MM.1S (cell line): Measurements from ENCODE around the gene CHN2.

Source experiments
- DNase-seq: peaks from one replicate; pipeline ENCODE4 v3.0.0-alpha.2; 2015
- H2AFZ ChIP-seq: fragments of 300-600 bp; sonication (generic); 2 replicates; pipeline ENCODE4 v1.6.0; 2016; ENCODE audit warnings: antibody characterized with exemption, low read length
- H3F3A ChIP-seq: fragments of 300-600 bp; sonication (generic); 2 replicates; pipeline ENCODE4 v1.6.1; 2016; ENCODE audit warnings: mild to moderate bottlenecking, antibody characterized with exemption, low read length, moderate library complexity, mixed read lengths; ENCODE audit not compliant: insufficient read depth
- H3K27ac ChIP-seq: fragments of 300-600 bp; sonication (generic); 2 replicates; pipeline ENCODE4 v1.5.1; 2016; ENCODE audit warnings: mild to moderate bottlenecking, low read length
- H3K27me3 ChIP-seq: fragments of 300-600 bp; sonication (generic); replicated peaks from 2 replicates; pipeline ENCODE4 v1.6.0; 2016; ENCODE audit warnings: low read length; ENCODE audit not compliant: insufficient read depth
- H3K36me3 ChIP-seq: fragments of 300-600 bp; sonication (generic); replicated peaks from 2 replicates; pipeline ENCODE4 v1.6.1; 2016; ENCODE audit warnings: mild to moderate bottlenecking, low read length, mixed read lengths; ENCODE audit not compliant: insufficient read depth
- H3K4me1 ChIP-seq: fragments of 300-600 bp; sonication (generic); 2 replicates; pipeline ENCODE4 v1.6.1; 2016; ENCODE audit warnings: low read length, mixed read lengths
- H3K4me2 ChIP-seq: fragments of 300-600 bp; sonication (generic); 2 replicates; pipeline ENCODE4 v1.6.0; 2016; ENCODE audit warnings: low read depth, low read length
- H3K4me3 ChIP-seq: fragments of 300-600 bp; sonication (generic); 2 replicates; pipeline ENCODE4 v1.5.1; 2016; ENCODE audit warnings: low read length, mixed read lengths
- H3K79me2 ChIP-seq: fragments of 300-600 bp; sonication (generic); 2 replicates; pipeline ENCODE4 v1.6.1; 2016; ENCODE audit warnings: mixed run types, low read length, mixed read lengths
- H3K9ac ChIP-seq: fragments of 300-600 bp; sonication (generic); 2 replicates; pipeline ENCODE4 v1.6.1; 2016; ENCODE audit warnings: low read length, mixed read lengths
- H3K9me2 ChIP-seq: fragments of 300-600 bp; sonication (generic); replicated peaks from 2 replicates; pipeline ENCODE4 v1.6.1; 2016; ENCODE audit warnings: mild to moderate bottlenecking, low read length, mixed read lengths; ENCODE audit not compliant: insufficient read depth
- H3K9me3 ChIP-seq: fragments of 300-600 bp; sonication (generic); replicated peaks from 2 replicates; pipeline ENCODE4 v1.6.1; 2016; ENCODE audit warnings: mild to moderate bottlenecking, low read length, mixed read lengths; ENCODE audit not compliant: insufficient read depth
- H4K20me1 ChIP-seq: fragments of 300-600 bp; sonication (generic); 2 replicates; pipeline ENCODE4 v1.6.1; 2016; ENCODE audit warnings: mild to moderate bottlenecking, low read length, moderate library complexity, mixed read lengths; ENCODE audit not compliant: insufficient read depth
- EZH2 ChIP-seq: fragments of 300-600 bp; sonication (generic); optimal IDR thresholded peaks from 2 replicates; pipeline ENCODE3; 2017; ENCODE audit warnings: low read depth, mild to moderate bottlenecking, antibody characterized with exemption, low read length, mixed read lengths
- EZH2phosphoT487 ChIP-seq: fragments of 300-600 bp; sonication (generic); IDR thresholded peaks from 2 replicates; pipeline ENCODE4 v1.6.1; 2018; ENCODE audit warnings: antibody characterized with exemption, low read length
- TF ChIP-seq, protein P1 (sequence below): fragments of 300-600 bp; sonication (generic); IDR thresholded peaks from 2 replicates; pipeline ENCODE4 v1.5.1; 2016; ENCODE audit warnings: antibody characterized with exemption, low read length, mixed read lengths

CHN2 gene

DNA sequence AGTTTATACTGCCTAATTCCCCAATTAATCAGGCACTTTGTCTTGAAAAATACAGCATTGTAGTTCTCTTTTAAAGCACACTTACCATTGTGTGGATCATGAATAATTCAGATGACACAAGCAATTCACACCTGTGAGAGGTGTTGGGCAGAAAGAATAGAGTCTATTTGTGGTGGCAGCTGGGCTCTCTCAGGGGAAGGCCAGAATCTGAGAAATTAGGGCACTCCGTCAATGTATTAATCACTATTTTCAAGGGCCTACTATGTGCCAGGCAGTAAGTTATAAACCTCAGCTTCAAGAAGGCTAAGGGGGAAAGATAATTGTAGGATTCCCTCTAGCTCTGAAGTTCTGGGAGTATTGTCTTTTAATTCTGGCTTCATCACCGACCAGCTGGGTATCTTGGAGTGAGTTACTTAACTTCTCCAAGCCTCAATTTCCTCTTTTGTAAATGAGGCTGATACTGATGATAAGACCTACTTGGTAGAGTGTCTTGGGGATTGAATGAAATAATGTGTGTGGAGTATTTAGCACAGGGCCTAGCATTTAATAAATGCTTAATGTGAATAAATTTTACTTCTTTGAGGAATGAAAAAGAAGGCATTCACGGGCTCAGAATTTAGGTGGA lies 2.5 kb downstream of the CHN2 start:
- H3K4me2 ChIP-seq, result peak overlapping the region; percentile 76
- H3K36me3 ChIP-seq, result no peaks in the 10 kb centered on the region
- TF ChIP-seq, protein P1, sequence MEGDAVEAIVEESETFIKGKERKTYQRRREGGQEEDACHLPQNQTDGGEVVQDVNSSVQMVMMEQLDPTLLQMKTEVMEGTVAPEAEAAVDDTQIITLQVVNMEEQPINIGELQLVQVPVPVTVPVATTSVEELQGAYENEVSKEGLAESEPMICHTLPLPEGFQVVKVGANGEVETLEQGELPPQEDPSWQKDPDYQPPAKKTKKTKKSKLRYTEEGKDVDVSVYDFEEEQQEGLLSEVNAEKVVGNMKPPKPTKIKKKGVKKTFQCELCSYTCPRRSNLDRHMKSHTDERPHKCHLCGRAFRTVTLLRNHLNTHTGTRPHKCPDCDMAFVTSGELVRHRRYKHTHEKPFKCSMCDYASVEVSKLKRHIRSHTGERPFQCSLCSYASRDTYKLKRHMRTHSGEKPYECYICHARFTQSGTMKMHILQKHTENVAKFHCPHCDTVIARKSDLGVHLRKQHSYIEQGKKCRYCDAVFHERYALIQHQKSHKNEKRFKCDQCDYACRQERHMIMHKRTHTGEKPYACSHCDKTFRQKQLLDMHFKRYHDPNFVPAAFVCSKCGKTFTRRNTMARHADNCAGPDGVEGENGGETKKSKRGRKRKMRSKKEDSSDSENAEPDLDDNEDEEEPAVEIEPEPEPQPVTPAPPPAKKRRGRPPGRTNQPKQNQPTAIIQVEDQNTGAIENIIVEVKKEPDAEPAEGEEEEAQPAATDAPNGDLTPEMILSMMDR, result no peak
- TF ChIP-seq EZH2 (no peak), EZH2phosphoT487 (no peak)
- H3K79me2 ChIP-seq, result no peaks in the 10 kb centered on the region
- H3F3A ChIP-seq, result peaks cover 19% of the 10 kb centered on the region
- H4K20me1 ChIP-seq, result no peaks in the 10 kb centered on the region
- H3K27me3 ChIP-seq, result no peaks in the 10 kb centered on the region
- peak; percentile 42 for DNase-seq
- H3K27ac ChIP-seq, result peak overlapping the region; percentile 61; the same call in 1 of the 2 replicates
- H3K4me1 ChIP-seq, result peaks cover 16% of the 10 kb centered on the region
- no peaks in the 10 kb centered on the region for H3K9me3 ChIP-seq
- no peaks in the 10 kb centered on the region for H3K9me2 ChIP-seq
- H2AFZ ChIP-seq, result no peak overlapping the region
- H3K9ac ChIP-seq, result peak overlapping the region; percentile 48; the same call in 1 of the 2 replicates
- peak overlapping the region; percentile 86 for H3K4me3 ChIP-seq

DNA sequence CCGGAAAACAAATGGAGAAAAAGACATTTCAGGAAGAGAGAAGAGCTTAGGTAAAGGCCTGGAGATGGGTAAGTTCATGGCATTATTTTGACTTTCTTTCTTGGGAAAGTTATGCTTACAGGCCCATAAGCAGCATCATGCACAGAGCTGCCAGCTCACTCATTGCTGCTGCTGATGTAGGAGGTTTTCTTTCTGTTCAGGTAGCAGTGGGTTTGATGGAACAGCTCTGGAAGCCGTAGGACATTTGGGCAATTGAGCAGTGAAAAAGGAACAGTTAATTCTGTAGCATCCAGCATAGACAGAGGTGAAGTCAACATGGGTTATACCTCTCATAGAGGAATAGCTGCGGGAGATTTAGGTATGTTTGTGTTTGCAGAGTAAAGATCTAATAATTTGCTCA lies 3.3 kb downstream of the CHN2 start:
- no peak overlapping the region for H3K27ac ChIP-seq
- no peaks in the 10 kb centered on the region for H3K79me2 ChIP-seq
- TF ChIP-seq, protein P1, result no peak
- TF ChIP-seq EZH2 (no peak), EZH2phosphoT487 (no peak)
- H2AFZ ChIP-seq, result no peak overlapping the region
- no peaks in the 10 kb centered on the region for H3K9me2 ChIP-seq
- H3K9me3 ChIP-seq, result no peaks in the 10 kb centered on the region
- peaks cover 19% of the 10 kb centered on the region for H3F3A ChIP-seq
- H3K4me1 ChIP-seq, result peaks cover 16% of the 10 kb centered on the region
- H3K4me2 ChIP-seq, result no peak overlapping the region
- H3K4me3 ChIP-seq, result no peak overlapping the region
- no peak for DNase-seq
- no peaks in the 10 kb centered on the region for H3K36me3 ChIP-seq
- H3K27me3 ChIP-seq, result no peaks in the 10 kb centered on the region
- no peaks in the 10 kb centered on the region for H4K20me1 ChIP-seq
- no peak overlapping the region for H3K9ac ChIP-seq

DNA sequence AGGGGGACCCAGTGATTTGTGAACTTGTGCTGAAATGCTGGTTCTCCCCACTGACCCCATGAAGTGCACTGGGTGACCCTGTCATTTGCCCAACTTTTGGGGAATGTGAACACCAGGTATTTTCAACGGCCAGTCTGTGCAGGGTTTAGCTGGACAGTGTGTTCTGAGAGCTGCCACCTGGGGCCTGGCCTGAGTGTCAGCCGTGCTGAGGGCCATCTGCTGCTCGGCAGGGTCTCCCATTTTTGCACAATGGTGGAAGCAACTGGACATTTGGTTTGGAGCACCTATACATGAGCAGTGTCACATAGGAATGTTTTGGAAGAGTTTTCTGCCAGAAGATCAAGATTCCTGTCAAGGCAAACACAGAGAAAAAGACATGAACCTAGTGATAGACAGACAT lies 5.2 kb downstream of the CHN2 start:
- no peaks in the 10 kb centered on the region for H3K36me3 ChIP-seq
- no peaks in the 10 kb centered on the region for H3K9me2 ChIP-seq
- no peak for TF ChIP-seq EZH2phosphoT487
- no peak for TF ChIP-seq EZH2
- TF ChIP-seq, protein P1, result no peak
- peaks cover 16% of the 10 kb centered on the region for H3K4me1 ChIP-seq
- H3K4me2 ChIP-seq, result no peak overlapping the region
- H3K4me3 ChIP-seq, result no peak overlapping the region
- no peaks in the 10 kb centered on the region for H3K79me2 ChIP-seq
- peaks cover 19% of the 10 kb centered on the region for H3F3A ChIP-seq
- H3K27ac ChIP-seq, result no peak overlapping the region
- no peak overlapping the region for H3K9ac ChIP-seq
- no peaks in the 10 kb centered on the region for H3K9me3 ChIP-seq
- H3K27me3 ChIP-seq, result no peaks in the 10 kb centered on the region
- DNase-seq, result no peak
- H2AFZ ChIP-seq, result no peak overlapping the region
- H4K20me1 ChIP-seq, result no peaks in the 10 kb centered on the region
